H1 (cell line): ENCODE measurements around the gene INKA2. TPM values are rescaled to one million over a fixed set of nuclear protein-coding genes. Genes with fewer than 3 reads are reported as not detected.

Source experiments
- ATF3 ChIP-seq: IDR thresholded peaks from 2 replicates; pipeline ENCODE4 v1.6.1; 2011; ENCODE audit warnings: low read depth, mild to moderate bottlenecking, low read length; ENCODE audit not compliant: insufficient read depth
- CHD7 ChIP-seq: fragments of 300-600 bp; sonication (generic); IDR thresholded peaks from 2 replicates; pipeline ENCODE4 v1.7.1; 2012; ENCODE audit warnings: low read length, moderate library complexity, mild to moderate bottlenecking, inconsistent platforms; ENCODE audit not compliant: insufficient replicate concordance
- POLR2A ChIP-seq, 2 experiments: IDR thresholded peaks; 1 replicate in 1 of 2; 2 replicates in 1 of 2; pipeline ENCODE4 v1.6.1; 2011; ENCODE audit warnings: low read depth in 2 of 2, low read length in 2 of 2, mild to moderate bottlenecking in 2 of 2; ENCODE audit errors: control extremely low read depth in 1 of 2
- POU5F1 ChIP-seq: IDR thresholded peaks from 2 replicates; pipeline ENCODE4 v1.6.1; 2011; ENCODE audit warnings: low read depth, mild to moderate bottlenecking, low read length, moderate library complexity
- SAP30 ChIP-seq: fragments of 300-600 bp; sonication (generic); IDR thresholded peaks from 2 replicates; pipeline ENCODE4 v1.7.1; 2012; ENCODE audit warnings: low read length, moderate library complexity, mild to moderate bottlenecking, inconsistent platforms; ENCODE audit not compliant: insufficient read depth, insufficient replicate concordance
- USF2 ChIP-seq: IDR thresholded peaks from 2 replicates; pipeline ENCODE4 v1.6.1; 2011; ENCODE audit warnings: low read length, improper control_type of control experiment
- polyA plus RNA-seq, 7 experiments: library from polyadenylated mRNA; depleted of rRNA in 3 of 7; stranded (reverse) in 5 of 7; unstranded in 2 of 7; fragments of >200 nt in 5 of 7; fragments of 200-250 nt in 2 of 7; gene quantifications; 1 replicate in 5 of 7; 2 replicates in 1 of 7; 4 replicates in 1 of 7; pipeline versions ENCODE4 v1.2.1 to v1.2.3, GENCODE V29; 2011 to 2013; ENCODE audit warnings: missing spikeins in 2 of 7, mixed read lengths in 2 of 7
- total RNA-seq: library from RNA; stranded (reverse); fragmentation: NEBNext Ultra II Directional; extraction: Animal tissue kit (Norgen Biotek cat#: 25700); gene quantifications from 2 replicates; pipeline ENCODE4 v1.2.1, GENCODE V29; 2021

INKA2 gene
- total and polyA plus RNA-seq, 2 of the 8 experiments (the other 6 are each of a cell fraction or from before 2014, with no cell fraction given) = 4.2 to 11.5 TPM

- no peak for TF ChIP-seq CHD7
- TF ChIP-seq POU5F1 = no peak
- TF ChIP-seq SAP30 = no peak
- no peak for TF ChIP-seq ATF3
- no peak for TF ChIP-seq USF2
- TF ChIP-seq POLR2A (IDR thresholded peaks at IDR 0.05; ENCODE audit: control extremely low read depth in 1 of 2, low read depth in 2 of 2, low read length in 2 of 2) = no peak
Observed at GRCh38 chr1:111735321-111735720, 3.9 kb downstream of the INKA2 start (continued).
